CD14-positive monocyte (primary cell): ENCODE measurements around the gene CDCA4. TPM values are rescaled to one million over a fixed set of nuclear protein-coding genes. Genes with fewer than 3 reads are reported as not detected.

Experiments used
- DNase-seq, 3 donors: peaks; one replicate each; pipeline ENCODE4 v3.0.0-alpha.2; 2011 to 2022
- H2AFZ ChIP-seq: 2 replicates; pipeline ENCODE4 v1.6.0; 2012; ENCODE audit warnings: mild to moderate bottlenecking, low read depth, low read length, inconsistent platforms; ENCODE audit not compliant: insufficient read depth, poor library complexity, severe bottlenecking
- H3K27ac ChIP-seq, 2 donors: 1 replicate in 1 of 2; 2 replicates in 1 of 2; pipeline ENCODE4 v1.5.1; 2012 to 2013; ENCODE audit warnings: low read length in 2 of 2, control low read depth in 1 of 2, inconsistent platforms in 1 of 2, low read depth in 1 of 2, mild to moderate bottlenecking in 1 of 2
- H3K27me3 ChIP-seq, 2 donors: one replicate each; pipeline versions ENCODE4 v1.6.0 to v1.6.1; 2011 to 2013; ENCODE audit warnings: low read length in 2 of 2; ENCODE audit not compliant: control insufficient read depth in 2 of 2, insufficient read depth in 2 of 2
- H3K36me3 ChIP-seq, 2 donors: replicated peaks in 1 of 2; 1 replicate in 1 of 2; 2 replicates in 1 of 2; pipeline versions ENCODE4 v1.5.1 to v1.6.1; 2012 to 2013; ENCODE audit warnings: low read length in 2 of 2, control low read depth in 1 of 2, inconsistent platforms in 1 of 2, mild to moderate bottlenecking in 1 of 2; ENCODE audit not compliant: insufficient read depth in 2 of 2, control insufficient read depth in 1 of 2
- H3K4me1 ChIP-seq, 2 donors: 1 replicate in 1 of 2; 2 replicates in 1 of 2; pipeline versions ENCODE4 v1.5.1 to v1.6.1; 2012 to 2013; ENCODE audit warnings: low read length in 2 of 2, control low read depth in 1 of 2, inconsistent platforms in 1 of 2, mild to moderate bottlenecking in 1 of 2, moderate library complexity in 1 of 2; ENCODE audit not compliant: insufficient read depth in 2 of 2, control insufficient read depth in 1 of 2
- H3K4me2 ChIP-seq: replicated peaks from 2 replicates; pipeline ENCODE3; 2012; ENCODE audit warnings: low read length, moderate library complexity, mild to moderate bottlenecking; ENCODE audit not compliant: poor library complexity, severe bottlenecking; ENCODE audit errors: extremely low read depth
- H3K4me3 ChIP-seq, 3 experiments: fragments of 200-600 bp in 1 of 3; sonication (generic) in 1 of 3; replicated peaks in 1 of 3; 1 replicate in 2 of 3; 2 replicates in 1 of 3; pipeline ENCODE4 v1.5.1; 2011 to 2013; ENCODE audit warnings: low read length in 3 of 3, mild to moderate bottlenecking in 3 of 3, control low read depth in 2 of 3, low read depth in 2 of 3, inconsistent platforms in 1 of 3, moderate library complexity in 1 of 3
- H3K79me2 ChIP-seq: 2 replicates; pipeline ENCODE4 v1.6.0; 2012; ENCODE audit warnings: mild to moderate bottlenecking, control low read depth, inconsistent platforms, low read length, moderate library complexity; ENCODE audit not compliant: insufficient read depth
- H3K9ac ChIP-seq: 2 replicates; pipeline ENCODE4 v1.6.0; 2017; ENCODE audit warnings: low read length, mild to moderate bottlenecking; ENCODE audit not compliant: insufficient read depth, poor library complexity, severe bottlenecking
- H3K9me3 ChIP-seq, 2 donors: replicated peaks in 1 of 2; 1 replicate in 1 of 2; 2 replicates in 1 of 2; pipeline versions ENCODE4 v1.5.1 to v1.6.1; 2012 to 2013; ENCODE audit warnings: low read length in 2 of 2, control low read depth in 1 of 2; ENCODE audit not compliant: control insufficient read depth in 1 of 2, insufficient read depth in 1 of 2
- H4K20me1 ChIP-seq: 2 replicates; pipeline ENCODE4 v1.6.0; 2012; ENCODE audit warnings: mild to moderate bottlenecking, low read length, control low read depth, moderate library complexity; ENCODE audit not compliant: insufficient read depth
- H3K27ac Mint-ChIP-seq, 7 donors: one replicate each; pipeline ENCODE4 v1.8.0; 2020; ENCODE audit warnings: mild to moderate bottlenecking in 7 of 7, mixed read lengths in 7 of 7, moderate library complexity in 6 of 7, inconsistent platforms in 2 of 7
- H3K27me3 Mint-ChIP-seq, 3 donors: one replicate each; pipeline ENCODE4 v1.8.0; 2021 to 2022; ENCODE audit warnings: low read depth in 3 of 3, mild to moderate bottlenecking in 3 of 3, mixed read lengths in 3 of 3, moderate library complexity in 3 of 3, inconsistent platforms in 1 of 3
- H3K36me3 Mint-ChIP-seq, 2 donors: one replicate each; pipeline ENCODE4 v1.8.0; 2020; ENCODE audit warnings: mixed read lengths in 2 of 2, inconsistent platforms in 1 of 2, mild to moderate bottlenecking in 1 of 2
- H3K4me1 Mint-ChIP-seq: one replicate; pipeline ENCODE4 v1.8.0; 2020; ENCODE audit warnings: mild to moderate bottlenecking, mixed read lengths
- H3K4me3 Mint-ChIP-seq, 2 donors: one replicate each; pipeline ENCODE4 v1.8.0; 2020; ENCODE audit warnings: mild to moderate bottlenecking in 2 of 2, mixed read lengths in 2 of 2, moderate library complexity in 1 of 2
- H3K9me3 Mint-ChIP-seq, 7 donors: one replicate each; pipeline ENCODE4 v1.8.0; 2020 to 2022; ENCODE audit warnings: mixed read lengths in 7 of 7, mild to moderate bottlenecking in 6 of 7, moderate library complexity in 6 of 7, inconsistent platforms in 2 of 7
- WGBS: methylation state at CpG from one replicate; pipeline ENCODE4 v1.1.5; 2013; ENCODE audit warnings: missing lambda C conversion rate; ENCODE audit not compliant: insufficient coverage; 5-methylcytosine and 5-hydroxymethylcytosine counted together
- intact Hi-C, 2 donors: fragments of 100-400 bp; cut with micrococcal nuclease; formaldehyde crosslinking; loops; one replicate each; pipeline versions ENCODE4 v1.15.0 to v1.15.1; 2023
- polyA plus RNA-seq, 3 donors: library from polyadenylated mRNA; depleted of rRNA in 1 of 3; unstranded in 2 of 3; stranded (reverse) in 1 of 3; fragments of 300-500 nt in 2 of 3; fragments of >200 nt in 1 of 3; fragmentation: Illumina TruSeq in 2 of 3; gene quantifications; 1 replicate in 2 of 3; 2 replicates in 1 of 3; pipeline ENCODE4 v1.2.3, GENCODE V29; 2012 to 2021
- TF ChIP-seq, protein P1 (sequence below): fragments of 200-600 bp; IDR thresholded peaks from one replicate; pipeline ENCODE4 v1.8.0; 2022; ENCODE audit warnings: antibody characterized with exemption, mild to moderate bottlenecking

The CDCA4 gene
- polyA plus RNA-seq, 3 donors: 8.6 to 12.0 (median 11.6) TPM

DNA sequence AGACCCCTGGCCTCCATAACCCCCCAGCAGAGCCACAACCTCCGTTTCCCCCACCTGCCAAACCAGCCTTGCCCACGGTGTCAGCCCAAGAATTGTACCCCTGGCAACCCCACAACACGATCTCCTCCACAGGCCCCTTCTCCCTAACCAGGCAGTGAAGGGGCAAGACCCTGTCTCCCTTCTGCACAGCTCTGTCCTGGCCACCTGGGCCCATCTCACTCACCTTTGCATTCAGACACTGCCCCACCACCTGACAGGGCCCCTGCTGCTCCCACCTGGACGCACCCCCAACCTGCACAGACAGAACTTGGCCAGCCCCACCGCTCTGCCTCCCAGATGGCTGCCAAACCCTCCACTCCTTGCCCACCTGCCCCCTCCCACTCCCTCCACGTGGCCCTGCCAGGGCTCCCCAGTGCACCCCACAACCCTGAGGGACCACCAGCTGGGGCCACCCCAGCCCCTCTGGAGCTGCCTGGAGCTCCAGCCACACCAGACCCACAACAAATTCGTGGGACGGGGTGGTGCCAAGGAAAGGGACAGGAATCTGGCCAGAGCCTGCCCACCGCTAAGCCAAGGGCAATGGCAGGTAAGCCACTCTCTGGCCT lies 54.5 kb downstream of the CDCA4 start:
- Histone ChIP-seq H3K4me2 (no peak overlapping the region), H3K9me3 (no peaks in the 10 kb centered on the region), H4K20me1 (no peaks in the 10 kb centered on the region), H3K27ac (no peak overlapping the region), H3K4me1 (no peaks in the 10 kb centered on the region), H3K36me3 (no peaks in the 10 kb centered on the region), H3K79me2 (no peaks in the 10 kb centered on the region), H2AFZ (no peak overlapping the region), H3K27me3 (peaks cover 2 to 23% of the 10 kb centered on the region in 2 donors), H3K4me3 (no peak overlapping the region), H3K9ac (no peak overlapping the region)
- peaks cover 0 to 3% (median 0%) of the 10 kb centered on the region in 7 donors for H3K9me3 Mint-ChIP-seq
- peaks cover 19 to 38% (median 29%) of the 10 kb centered on the region in 3 donors for H3K27me3 Mint-ChIP-seq
- no peak overlapping the region for H3K4me3 Mint-ChIP-seq
- TF ChIP-seq, protein P1, sequence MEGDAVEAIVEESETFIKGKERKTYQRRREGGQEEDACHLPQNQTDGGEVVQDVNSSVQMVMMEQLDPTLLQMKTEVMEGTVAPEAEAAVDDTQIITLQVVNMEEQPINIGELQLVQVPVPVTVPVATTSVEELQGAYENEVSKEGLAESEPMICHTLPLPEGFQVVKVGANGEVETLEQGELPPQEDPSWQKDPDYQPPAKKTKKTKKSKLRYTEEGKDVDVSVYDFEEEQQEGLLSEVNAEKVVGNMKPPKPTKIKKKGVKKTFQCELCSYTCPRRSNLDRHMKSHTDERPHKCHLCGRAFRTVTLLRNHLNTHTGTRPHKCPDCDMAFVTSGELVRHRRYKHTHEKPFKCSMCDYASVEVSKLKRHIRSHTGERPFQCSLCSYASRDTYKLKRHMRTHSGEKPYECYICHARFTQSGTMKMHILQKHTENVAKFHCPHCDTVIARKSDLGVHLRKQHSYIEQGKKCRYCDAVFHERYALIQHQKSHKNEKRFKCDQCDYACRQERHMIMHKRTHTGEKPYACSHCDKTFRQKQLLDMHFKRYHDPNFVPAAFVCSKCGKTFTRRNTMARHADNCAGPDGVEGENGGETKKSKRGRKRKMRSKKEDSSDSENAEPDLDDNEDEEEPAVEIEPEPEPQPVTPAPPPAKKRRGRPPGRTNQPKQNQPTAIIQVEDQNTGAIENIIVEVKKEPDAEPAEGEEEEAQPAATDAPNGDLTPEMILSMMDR: no peak
- DNase-seq: peak in 1 of 3 donors; percentile 2
- no peaks in the 10 kb centered on the region for H3K36me3 Mint-ChIP-seq
- peak overlapping the region in 1 of 7 donors; percentile 20 for H3K27ac Mint-ChIP-seq
- H3K4me1 Mint-ChIP-seq: peaks cover 4% of the 10 kb centered on the region
- intact Hi-C loops: no loop called here
- 91% methylated on average over 8 of the region's 9 CpGs for WGBS

DNA sequence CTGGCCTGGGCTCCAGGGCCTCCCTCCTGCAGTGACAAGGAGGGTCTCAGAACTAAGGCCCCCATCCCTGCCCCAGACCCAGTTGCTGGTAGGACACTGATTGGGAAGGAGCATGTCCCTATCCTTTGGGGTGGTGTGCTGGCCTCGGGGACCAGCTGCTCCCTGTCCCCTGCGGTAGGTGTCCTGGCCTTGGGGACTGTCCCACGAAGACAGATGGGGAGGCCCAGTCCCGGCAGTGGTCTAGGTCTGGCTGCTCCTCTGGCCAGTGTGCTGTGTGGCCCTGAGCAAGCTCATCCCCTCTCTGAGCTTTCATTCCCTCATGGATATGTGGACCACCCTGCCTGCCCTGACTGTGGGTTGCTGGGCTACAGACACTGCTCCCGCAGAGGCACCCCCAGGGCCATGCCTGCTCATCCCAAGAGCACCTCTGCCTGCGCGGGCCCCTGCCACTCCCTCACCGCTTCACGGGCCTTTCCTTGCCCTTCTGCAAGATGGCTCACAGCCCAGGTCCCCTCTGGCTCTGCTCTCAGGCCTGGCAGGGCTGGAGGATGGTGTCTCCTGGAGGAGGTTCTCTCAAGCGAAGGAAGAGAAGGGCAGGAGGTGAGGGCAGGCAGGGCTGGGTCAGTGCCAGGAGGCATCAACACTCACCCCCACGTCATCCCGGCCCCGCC lies 55.2 kb downstream of the CDCA4 start:
- WGBS: 87% methylated on average over 10 of the region's 13 CpGs
- peaks cover 19 to 39% (median 29%) of the 10 kb centered on the region in 3 donors for H3K27me3 Mint-ChIP-seq
- no peak overlapping the region for H3K4me3 Mint-ChIP-seq
- intact Hi-C loops: no loop called here
- H3K79me2 ChIP-seq: no peaks in the 10 kb centered on the region
- H3K27ac ChIP-seq: no peak overlapping the region
- peak in 1 of 3 donors; percentile 2 for DNase-seq
- no peak overlapping the region for H3K4me3 ChIP-seq
- no peaks in the 10 kb centered on the region for H4K20me1 ChIP-seq
- H3K36me3 Mint-ChIP-seq: no peaks in the 10 kb centered on the region
- H3K4me1 Mint-ChIP-seq: peaks cover 4% of the 10 kb centered on the region
- no peak overlapping the region for H3K4me2 ChIP-seq
- no peaks in the 10 kb centered on the region for H3K9me3 ChIP-seq
- H3K9ac ChIP-seq: no peak overlapping the region
- no peaks in the 10 kb centered on the region for H3K36me3 ChIP-seq
- no peaks in the 10 kb centered on the region for H3K4me1 ChIP-seq
- H2AFZ ChIP-seq: no peak overlapping the region
- peaks cover 0 to 3% (median 0%) of the 10 kb centered on the region in 7 donors for H3K9me3 Mint-ChIP-seq
- H3K27ac Mint-ChIP-seq: no peak overlapping the region
- TF ChIP-seq, protein P1: no peak
- peaks cover 2 to 23% of the 10 kb centered on the region in 2 donors for H3K27me3 ChIP-seq
